GM12878 (cell line): ENCODE results near the gene RACGAP1. TPM values are rescaled to one million over a fixed set of nuclear protein-coding genes. Genes with fewer than 3 reads are reported as not detected.

Experiments used
- ATAC-seq: fragments of 200-7000 bp; cut with Tn5 transposase; 3 replicates; pipeline ENCODE4 v1.9.1; 2020; ENCODE audit warnings: mild to moderate bottlenecking, moderate library complexity
- BruUV-seq: library from RNA; stranded (reverse); fragments of 400-500 nt; replicated peaks from 2 replicates; lab custom pipeline; 2021; lab: Mats Ljungman, UMichigan
- CTCF ChIA-PET: fragments of 300-600 bp; sonication (Branson Sonifier 250); formaldehyde crosslinking; extraction: SDS; loops from one replicate; lab custom pipeline; 2021; ENCODE audit warnings: inconsistent platforms; lab: Yijun Ruan, JAX
- POLR2A ChIA-PET: fragments of 350-600 bp; formaldehyde crosslinking; extraction: SDS; loops from one replicate; lab custom pipeline; 2021; ENCODE audit warnings: inconsistent platforms; lab: Charles Lee
- RAD21 ChIA-PET: fragments of 300-600 bp; sonication (Branson Sonifier 250); formaldehyde crosslinking; loops from one replicate; lab custom pipeline; 2023; ENCODE audit warnings: antibody characterized with exemption; ENCODE audit not compliant: unreplicated experiment; lab: Charles Lee
- SMC1A ChIA-PET: fragments of 300-600 bp; sonication (Branson Sonifier 250); formaldehyde crosslinking; loops from one replicate; lab custom pipeline; 2023; ENCODE audit not compliant: unreplicated experiment, uncharacterized antibody; lab: Charles Lee
- DNase-seq: peaks from one replicate; pipeline ENCODE4 v3.0.0-alpha.2; 2011; ENCODE audit warnings: low read depth, low spot score
- FAIRE-seq: peaks from 3 replicates; lab custom pipeline; 2011; peaks lifted over from hg19 to GRCh38; lab: Jason Lieb, UNC
- H2AFZ ChIP-seq: 2 replicates; pipeline ENCODE4 v1.6.0; 2011; ENCODE audit warnings: low read depth, low read length, control low read depth; ENCODE audit not compliant: control insufficient read depth
- H3K27ac ChIP-seq: 2 replicates; pipeline ENCODE4 v1.5.1; 2011; ENCODE audit warnings: control low read depth; ENCODE audit not compliant: control insufficient read depth, insufficient read depth
- H3K27me3 ChIP-seq, 2 experiments: replicated peaks in 1 of 2; 2 replicates each; pipeline versions ENCODE4 v1.6.0 to v1.6.1; 2011; ENCODE audit warnings: low read length in 1 of 2; ENCODE audit not compliant: control insufficient read depth in 2 of 2, insufficient read depth in 2 of 2
- H3K36me3 ChIP-seq, 2 experiments: 2 replicates each; pipeline ENCODE4 v1.5.1; 2011; ENCODE audit warnings: low read length in 1 of 2; ENCODE audit not compliant: control insufficient read depth in 2 of 2, insufficient read depth in 2 of 2
- H3K4me1 ChIP-seq: 2 replicates; pipeline ENCODE4 v1.6.1; 2011; ENCODE audit warnings: mild to moderate bottlenecking, low read length, moderate library complexity, mixed read lengths; ENCODE audit not compliant: control insufficient read depth, insufficient read depth
- H3K4me2 ChIP-seq: 2 replicates; pipeline ENCODE4 v1.6.0; 2011; ENCODE audit warnings: control low read depth; ENCODE audit not compliant: control insufficient read depth, insufficient read depth
- H3K4me3 ChIP-seq: fragments of 200-600 bp; sonication (generic); 2 replicates; pipeline ENCODE4 v1.5.1; 2016
- H3K79me2 ChIP-seq: 2 replicates; pipeline ENCODE4 v1.6.0; 2011; ENCODE audit warnings: low read length; ENCODE audit not compliant: control insufficient read depth, insufficient read depth
- H3K9ac ChIP-seq: 2 replicates; pipeline ENCODE4 v1.8.0; 2011; ENCODE audit warnings: low read length, control low read depth, mixed read lengths; ENCODE audit not compliant: control insufficient read depth, insufficient read depth
- H3K9me3 ChIP-seq: replicated peaks from 3 replicates; pipeline ENCODE4 v1.5.1; 2011; ENCODE audit warnings: mild to moderate bottlenecking, low read length; ENCODE audit not compliant: control insufficient read depth, insufficient read depth
- H4K20me1 ChIP-seq: 2 replicates; pipeline ENCODE4 v1.6.0; 2011; ENCODE audit not compliant: control insufficient read depth, insufficient read depth
- BCLAF1 ChIP-seq: fragments of 450-650 bp; IDR thresholded peaks from 2 replicates; pipeline ENCODE4 v1.6.1; 2017; ENCODE audit warnings: antibody characterized with exemption, mild to moderate bottlenecking, moderate library complexity
- BRCA1 ChIP-seq: IDR thresholded peaks from 2 replicates; pipeline ENCODE4 v1.6.1; 2011; ENCODE audit warnings: low read depth, low read length, improper control_type of control experiment
- CBX3 ChIP-seq: fragments of 200-600 bp; sonication (generic); IDR thresholded peaks from 2 replicates; pipeline ENCODE4 v1.6.1; 2016; ENCODE audit warnings: low read depth, borderline replicate concordance
- CREM ChIP-seq: IDR thresholded peaks from 2 replicates; pipeline ENCODE4 v1.6.1; 2014; ENCODE audit warnings: antibody characterized with exemption, low read depth
- EP300 ChIP-seq, 2 experiments: fragments of 150-350 bp in 1 of 2; IDR thresholded peaks; 2 replicates each; pipeline ENCODE4 v1.6.1; 2011 to 2012; ENCODE audit warnings: low read depth in 2 of 2, low read length in 2 of 2, borderline replicate concordance in 1 of 2, improper control_type of control experiment in 1 of 2, inconsistent platforms in 1 of 2; ENCODE audit not compliant: control insufficient read depth in 1 of 2
- FOS ChIP-seq: IDR thresholded peaks from 3 replicates; pipeline ENCODE4 v1.6.1; 2011; ENCODE audit warnings: borderline replicate concordance; ENCODE audit not compliant: insufficient read length; ENCODE audit errors: extremely low read depth
- HSF1 ChIP-seq: fragments of 150-350 bp; IDR thresholded peaks from 2 replicates; pipeline ENCODE4 v1.6.1; 2014; ENCODE audit warnings: mild to moderate bottlenecking, low read depth, low read length
- MXI1 ChIP-seq: fragments of 150-350 bp; IDR thresholded peaks from 2 replicates; pipeline ENCODE4 v1.6.1; 2011; ENCODE audit warnings: low read depth, mild to moderate bottlenecking, inconsistent platforms, low read length, improper control_type of control experiment
- MYB ChIP-seq: fragments of 150-350 bp; IDR thresholded peaks from 2 replicates; pipeline ENCODE4 v1.6.1; 2014; ENCODE audit warnings: mild to moderate bottlenecking, low read depth, low read length, borderline replicate concordance
- RUNX3 ChIP-seq: IDR thresholded peaks from 2 replicates; pipeline ENCODE4 v1.6.1; 2012; ENCODE audit warnings: low read length, inconsistent platforms
- SUZ12 ChIP-seq: fragments of 200-600 bp; sonication (generic); IDR thresholded peaks from one replicate; pipeline ENCODE4 v1.6.1; 2018; ENCODE audit warnings: antibody characterized with exemption, mild to moderate bottlenecking; ENCODE audit not compliant: unreplicated experiment
- TBL1XR1 ChIP-seq: IDR thresholded peaks from 2 replicates; pipeline ENCODE4 v1.6.1; 2012; ENCODE audit warnings: low read depth, low read length, improper control_type of control experiment
- ZBTB33 ChIP-seq: fragments of 450-650 bp; IDR thresholded peaks from 2 replicates; pipeline ENCODE4 v1.6.1; 2017; ENCODE audit warnings: mild to moderate bottlenecking
- ZBTB4 ChIP-seq: fragments of 450-650 bp; formaldehyde crosslinking; IDR thresholded peaks from 2 replicates; pipeline ENCODE4 v1.4.0; 2022; ENCODE audit warnings: mild to moderate bottlenecking, moderate library complexity
- WGBS: methylation state at CpG from one replicate; pipeline ENCODE4 v1.1.6; 2016; ENCODE audit warnings: low lambda C conversion rate; ENCODE audit not compliant: insufficient replicate concordance, insufficient coverage; ENCODE audit errors: missing lambda C conversion rate; 5-methylcytosine and 5-hydroxymethylcytosine counted together
- in situ Hi-C: fragments of 300-500 bp; cut with MboI; formaldehyde crosslinking; loops from 9 replicates; pipeline ENCODE4 v1.14.3; 2018; ENCODE audit warnings: mixed read lengths
- intact Hi-C: fragments of 100-400 bp; cut with micrococcal nuclease; formaldehyde crosslinking; loops from one replicate; pipeline ENCODE4 v1.14.2; 2022; ENCODE audit not compliant: unreplicated experiment
- polyA plus RNA-seq, 11 experiments: library from polyadenylated mRNA; depleted of rRNA in 4 of 11; unstranded in 6 of 11; stranded (reverse) in 5 of 11; fragments of >200 nt; fragmentation: Nextera tagmentation in 4 of 11; fragmentation: Illumina TruSeq in 1 of 11; extraction: Ambion mirVana in 4 of 11; extraction: Trizol in 1 of 11; gene quantifications; 1 replicate in 1 of 11; 2 replicates in 10 of 11; pipeline versions ENCODE4 v1.2.1 to v1.2.3, GENCODE V29; 2011 to 2016; ENCODE audit warnings: inconsistent platforms in 2 of 11, missing spikeins in 2 of 11, low read depth in 1 of 11
- total RNA-seq, 4 experiments: library from RNA; depleted of rRNA in 3 of 4; stranded (reverse); fragments of >200 nt in 3 of 4; fragmentation: Illumina TruSeq in 1 of 4; extraction: Trizol in 1 of 4; gene quantifications; 2 replicates each; pipeline versions ENCODE4 v1.2.1 to v1.2.3, GENCODE V29; 2013 to 2021

The RACGAP1 gene
- total and polyA plus RNA-seq, 10 of the 15 experiments (the other 5 are each of a cell fraction or from before 2014, with no cell fraction given): 32.4 to 87.9 (median 76.2) TPM

- Histone ChIP-seq H3K4me1 (peaks cover 8% of the 10 kb centered on the region), H3K4me2 (no peak overlapping the region), H2AFZ (no peak overlapping the region), H3K36me3 (no peaks in the 10 kb centered on the region), H3K4me3 (no peak overlapping the region), H3K9ac (no peak overlapping the region), H3K27ac (no peak overlapping the region), H4K20me1 (no peaks in the 10 kb centered on the region), H3K9me3 (no peaks in the 10 kb centered on the region), H3K79me2 (no peaks in the 10 kb centered on the region), H3K27me3 (peaks cover 4 to 5% of the 10 kb centered on the region in 2 experiments; a peak in 2 of 4 replicates)
- no peak for ATAC-seq
- DNase-seq: no peak
- no TSS peak for BruUV-seq
- intact Hi-C loops (no loop called here), in situ Hi-C loops (loop anchor here (5.0 kb wide), 1 partner anchor 97 kb away; no protein-coding TSS in a partner anchor)
- RAD21 ChIA-PET: interaction anchor here (0.6 kb wide), 1 partner anchor 478 kb away, joined by 3 read pairs; no protein-coding TSS in a partner anchor
- SMC1A ChIA-PET: interaction anchor here (0.6 kb wide), 1 partner anchor 326 kb away, joined by 3 read pairs; no protein-coding TSS in a partner anchor
- CTCF ChIA-PET: interaction anchor here (2.7 to 5.9 kb wide), 2 partner anchors 85 to 98 kb away, joined by 19 to 121 read pairs; no protein-coding TSS in a partner anchor
- no peak for FAIRE-seq
- POLR2A ChIA-PET: no interaction called here
- TF ChIP-seq RUNX3 (no peak), CBX3 (no peak), TBL1XR1 (no peak), FOS (no peak), EP300 (IDR thresholded peaks at IDR 0.05; ENCODE audit: borderline replicate concordance in 1 of 2, control insufficient read depth in 1 of 2, low read depth in 2 of 2, low read length in 2 of 2) (no peak), ZBTB4 (CRISPR knock-in tag) (no peak), CREM (no peak), ZBTB33 (no peak), BRCA1 (no peak), MXI1 (no peak), MYB (no peak), HSF1 (no peak), BCLAF1 (no peak), SUZ12 (no peak)
- TF ChIP-seq, all 136 proteins: peak for 0
- WGBS: 32% methylated on average over 10 of the region's 10 CpGs
Observed at GRCh38 chr12:49970658-49971057, 54.6 kb downstream of the RACGAP1 start.
